Left ventricle myocardium inferior (tissue), 1 donor: ENCODE data around the gene KCTD11. TPM values are rescaled to one million over a fixed set of nuclear protein-coding genes. Genes with fewer than 3 reads are reported as not detected.

Experiments
- DNase-seq: peaks from one replicate; pipeline ENCODE4 v3.0.0-alpha.2; 2020
- H3K27ac ChIP-seq: fragments of 200-600 bp; replicated peaks from 2 replicates; pipeline ENCODE4 v1.8.0; 2021
- H3K27me3 ChIP-seq: fragments of 200-600 bp; 2 replicates; pipeline ENCODE4 v1.8.0; 2021; ENCODE audit warnings: low read depth
- H3K36me3 ChIP-seq: fragments of 200-600 bp; 2 replicates; pipeline ENCODE4 v1.8.0; 2021
- H3K4me1 ChIP-seq: fragments of 200-600 bp; 2 replicates; pipeline ENCODE4 v1.8.0; 2021
- H3K4me3 ChIP-seq: fragments of 200-600 bp; 2 replicates; pipeline ENCODE4 v1.8.0; 2021; ENCODE audit warnings: mild to moderate bottlenecking, moderate library complexity
- H3K9me3 ChIP-seq: fragments of 200-600 bp; replicated peaks from 2 replicates; pipeline ENCODE4 v1.8.0; 2021
- intact Hi-C: fragments of 100-400 bp; cut with micrococcal nuclease; formaldehyde crosslinking; loops from one replicate; pipeline ENCODE4 v1.11.0; 2022
- total RNA-seq: library from RNA; stranded (reverse); fragmentation: NEBNext Ultra II Directional; extraction: Animal tissue kit (Norgen Biotek cat#: 25700); gene quantifications from one replicate; pipeline ENCODE4 v1.2.1, GENCODE V29; 2021
- TF ChIP-seq, protein P1 (sequence below): fragments of 200-600 bp; IDR thresholded peaks from 2 replicates; pipeline ENCODE4 v1.8.0; 2021; ENCODE audit warnings: antibody characterized with exemption, mild to moderate bottlenecking, borderline replicate concordance
- donor health status: DM: no; HTN: yes; CAD: no; lungs with severe emphysema.

KCTD11 gene
- total RNA-seq, 1 donor from 2014 or later, result 3.9 TPM

DNA sequence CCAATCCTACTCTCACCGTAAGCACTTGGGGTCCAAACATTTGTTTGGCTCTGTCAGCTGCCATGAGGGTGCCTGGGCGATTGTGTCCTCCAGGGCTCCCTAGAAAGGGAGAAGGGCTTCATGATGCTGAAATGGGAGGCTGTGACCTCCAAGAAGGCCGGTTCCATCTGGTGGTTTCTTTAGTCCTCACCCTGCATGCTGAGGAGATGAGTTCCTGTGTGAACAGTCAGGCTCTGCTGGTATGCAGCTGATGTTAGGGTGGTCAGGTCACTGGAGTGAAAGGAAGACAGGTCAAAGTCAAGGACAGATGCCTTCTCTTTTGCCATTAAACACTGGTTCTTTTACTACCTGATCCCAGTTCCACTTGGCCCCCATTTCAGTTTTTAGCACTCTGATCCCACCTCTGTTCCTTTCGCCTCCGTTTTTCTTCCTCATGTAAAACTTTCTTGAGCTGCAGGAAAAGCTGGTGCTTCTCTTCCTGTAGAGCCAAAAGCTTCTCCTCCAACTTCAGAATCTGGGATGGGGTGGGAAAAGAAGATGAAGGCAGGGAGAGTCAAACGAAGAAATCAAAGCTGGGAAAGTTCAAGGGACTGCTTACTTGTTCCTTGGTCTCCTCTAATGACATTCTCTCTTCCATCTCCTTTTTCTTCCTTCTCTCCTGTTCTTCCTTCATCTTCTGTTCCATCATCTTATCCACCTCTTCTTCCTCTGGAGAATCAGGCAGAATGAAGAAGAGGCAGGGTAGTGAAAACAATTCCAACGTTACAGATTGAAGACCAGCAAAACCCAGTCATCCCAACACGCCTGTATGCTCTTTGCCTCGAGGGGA lies 37.9 kb upstream of the KCTD11 start:
- Histone ChIP-seq H3K27me3 (no peaks in the 10 kb centered on the region), H3K9me3 (no peaks in the 10 kb centered on the region), H3K4me1 (peaks cover 69% of the 10 kb centered on the region), H3K27ac (peak overlapping the region; percentile 97), H3K4me3 (peak overlapping the region; percentile 84), H3K36me3 (peaks cover 83% of the 10 kb centered on the region)
- intact Hi-C loops, result no loop called here
- TF ChIP-seq, protein P1, sequence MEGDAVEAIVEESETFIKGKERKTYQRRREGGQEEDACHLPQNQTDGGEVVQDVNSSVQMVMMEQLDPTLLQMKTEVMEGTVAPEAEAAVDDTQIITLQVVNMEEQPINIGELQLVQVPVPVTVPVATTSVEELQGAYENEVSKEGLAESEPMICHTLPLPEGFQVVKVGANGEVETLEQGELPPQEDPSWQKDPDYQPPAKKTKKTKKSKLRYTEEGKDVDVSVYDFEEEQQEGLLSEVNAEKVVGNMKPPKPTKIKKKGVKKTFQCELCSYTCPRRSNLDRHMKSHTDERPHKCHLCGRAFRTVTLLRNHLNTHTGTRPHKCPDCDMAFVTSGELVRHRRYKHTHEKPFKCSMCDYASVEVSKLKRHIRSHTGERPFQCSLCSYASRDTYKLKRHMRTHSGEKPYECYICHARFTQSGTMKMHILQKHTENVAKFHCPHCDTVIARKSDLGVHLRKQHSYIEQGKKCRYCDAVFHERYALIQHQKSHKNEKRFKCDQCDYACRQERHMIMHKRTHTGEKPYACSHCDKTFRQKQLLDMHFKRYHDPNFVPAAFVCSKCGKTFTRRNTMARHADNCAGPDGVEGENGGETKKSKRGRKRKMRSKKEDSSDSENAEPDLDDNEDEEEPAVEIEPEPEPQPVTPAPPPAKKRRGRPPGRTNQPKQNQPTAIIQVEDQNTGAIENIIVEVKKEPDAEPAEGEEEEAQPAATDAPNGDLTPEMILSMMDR, result no peak
- no peak for DNase-seq

DNA sequence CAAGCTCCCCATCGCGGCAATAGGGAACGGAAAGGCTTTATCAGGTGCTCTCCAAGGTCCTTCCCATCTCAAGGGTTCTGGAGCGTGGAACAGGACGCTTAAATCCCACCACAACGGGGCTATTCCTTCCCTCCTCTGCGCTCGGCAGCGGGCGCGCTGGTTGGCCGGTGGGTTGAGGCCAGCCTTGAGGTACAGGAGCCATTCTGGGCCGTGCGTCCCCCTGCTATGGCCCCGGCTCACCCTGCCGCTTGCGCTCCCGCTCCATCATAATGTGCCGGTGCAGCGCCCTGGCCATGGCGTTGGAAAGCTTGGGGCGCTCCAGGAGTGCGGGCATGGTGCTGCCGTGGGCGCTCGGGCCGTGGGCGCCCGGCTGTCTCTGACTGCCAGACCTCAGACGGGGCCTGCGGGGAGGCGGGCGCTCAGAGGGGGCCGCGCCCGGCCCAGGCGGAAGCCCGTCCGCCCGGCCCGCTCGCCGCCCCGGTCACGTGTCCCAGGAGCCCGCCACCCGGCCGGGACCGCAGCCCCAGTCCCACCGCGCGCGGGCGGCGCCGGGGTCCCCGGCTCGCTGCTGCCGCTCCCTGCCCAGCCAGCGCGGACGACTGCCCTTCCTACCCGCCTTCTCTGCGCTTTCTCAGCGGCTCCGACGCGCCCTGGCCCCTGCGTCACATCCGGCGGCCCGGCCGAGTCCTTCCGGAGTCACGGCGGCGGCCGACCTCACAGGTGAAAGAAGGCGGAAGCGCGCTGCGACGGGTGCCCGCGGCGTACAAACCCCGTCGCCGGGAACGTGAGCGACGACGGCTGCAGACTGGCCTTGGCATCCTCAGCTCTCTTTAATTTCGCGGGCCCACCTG lies 37.0 kb upstream of the KCTD11 start, which contains the start of gene GPS2:
Gene GPS2, minus strand, starts transcription at position 642 of the 851 bp plus-strand sequence. Its CDS starts 308 bp downstream, at position 334.
- H3K9me3 ChIP-seq, result no peaks in the 10 kb centered on the region
- intact Hi-C loops, result no loop called here
- H3K27me3 ChIP-seq, result no peaks in the 10 kb centered on the region
- DNase-seq, result peak; percentile 94
- peaks cover 83% of the 10 kb centered on the region for H3K36me3 ChIP-seq
- H3K4me3 ChIP-seq, result peak within 1 kb of the TSS; percentile 84
- peak within 1 kb of the TSS; percentile 97 for H3K27ac ChIP-seq
- peaks cover 61% of the 10 kb centered on the region for H3K4me1 ChIP-seq
- TF ChIP-seq, protein P1, result no peak

DNA sequence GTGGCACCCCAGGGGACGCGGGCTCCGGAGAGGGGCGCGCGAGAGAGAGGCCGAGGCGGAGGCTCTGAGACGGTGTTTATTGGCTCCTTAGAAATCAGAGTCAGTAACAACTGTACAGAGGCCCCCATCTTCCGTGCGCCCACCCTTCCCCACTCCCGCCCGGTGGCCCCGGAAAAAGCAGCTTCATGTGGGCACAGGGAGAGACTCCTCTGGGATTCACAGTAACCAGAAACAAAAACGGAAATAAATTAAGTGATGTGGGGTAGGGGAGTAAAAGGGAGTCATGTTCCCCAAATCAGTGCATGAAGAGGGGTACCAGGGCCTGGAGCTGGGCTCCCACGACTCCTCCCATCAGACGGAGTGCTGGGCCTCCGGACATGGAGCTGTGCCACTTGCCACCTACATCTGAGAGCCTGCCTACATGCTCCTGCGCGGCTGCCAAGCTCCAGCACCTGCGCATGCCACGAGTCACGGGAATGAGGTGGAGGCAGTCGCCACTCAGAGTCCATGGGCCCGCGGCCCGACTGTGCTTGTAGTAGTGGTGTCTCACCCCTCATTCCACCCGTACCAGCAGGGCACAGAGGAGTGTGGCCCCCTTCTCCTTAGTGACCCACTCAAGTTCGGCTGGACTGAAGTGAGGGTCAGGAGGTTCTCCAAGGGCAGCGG lies 36.3 kb upstream of the KCTD11 start:
- Histone ChIP-seq H3K36me3 (peaks cover 83% of the 10 kb centered on the region), H3K27ac (peak overlapping the region; percentile 97), H3K4me3 (peak overlapping the region; percentile 84), H3K4me1 (peaks cover 53% of the 10 kb centered on the region), H3K27me3 (no peaks in the 10 kb centered on the region), H3K9me3 (no peaks in the 10 kb centered on the region)
- TF ChIP-seq, protein P1, result no peak
- intact Hi-C loops, result no loop called here
- DNase-seq, result no peak

DNA sequence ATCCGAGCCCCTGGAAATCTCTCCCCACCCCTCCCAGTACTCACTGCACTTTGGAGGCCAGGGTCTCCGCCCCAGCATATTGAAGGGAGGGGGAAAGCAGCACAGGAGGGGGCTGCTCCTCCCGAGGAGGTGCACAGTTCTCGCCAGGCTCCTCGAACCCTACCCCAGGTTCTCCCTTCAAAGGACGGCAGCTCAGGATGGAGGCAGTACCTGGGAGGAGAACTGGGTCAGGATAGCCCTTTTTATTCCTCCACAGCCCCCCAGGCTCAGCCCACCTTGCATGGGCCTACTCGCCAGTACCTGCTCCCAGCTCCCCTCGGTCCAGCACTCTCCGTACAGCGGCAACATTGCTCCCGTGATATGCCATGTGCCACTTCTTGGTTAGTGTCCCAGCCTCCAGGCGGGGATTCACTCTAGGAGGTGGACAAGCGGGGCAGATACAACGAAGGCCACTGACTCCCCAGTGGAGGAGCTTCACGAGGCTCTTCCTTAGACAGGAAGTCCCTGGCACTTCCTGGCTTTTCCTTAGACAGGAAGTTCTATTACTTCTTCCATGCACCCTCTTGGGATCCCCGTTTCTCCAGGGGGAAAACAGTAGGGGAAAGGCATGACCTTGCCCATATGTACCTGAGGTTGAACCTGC lies 34.7 kb upstream of the KCTD11 start:
- Histone ChIP-seq H3K27me3 (no peaks in the 10 kb centered on the region), H3K27ac (no peak overlapping the region), H3K4me3 (no peak overlapping the region), H3K9me3 (no peaks in the 10 kb centered on the region), H3K4me1 (peaks cover 40% of the 10 kb centered on the region), H3K36me3 (peaks cover 83% of the 10 kb centered on the region)
- intact Hi-C loops, result no loop called here
- no peak for DNase-seq
- TF ChIP-seq, protein P1, result no peak
